HG02571 (cell line): Measurements from ENCODE around the gene APPBP2.
"Not testable (repeated sequence)": the region's sequence is repeated elsewhere in the genome, so short reads cannot be mapped to it uniquely, and the experiment has no call there.

Experiments
- ATAC-seq: cut with Tn5 transposase; IDR thresholded peaks from one replicate; pipeline ENCODE4 v1.9.1; 2021; ENCODE audit warnings: mild to moderate bottlenecking, moderate library complexity; ENCODE audit not compliant: unreplicated experiment

APPBP2 gene

DNA sequence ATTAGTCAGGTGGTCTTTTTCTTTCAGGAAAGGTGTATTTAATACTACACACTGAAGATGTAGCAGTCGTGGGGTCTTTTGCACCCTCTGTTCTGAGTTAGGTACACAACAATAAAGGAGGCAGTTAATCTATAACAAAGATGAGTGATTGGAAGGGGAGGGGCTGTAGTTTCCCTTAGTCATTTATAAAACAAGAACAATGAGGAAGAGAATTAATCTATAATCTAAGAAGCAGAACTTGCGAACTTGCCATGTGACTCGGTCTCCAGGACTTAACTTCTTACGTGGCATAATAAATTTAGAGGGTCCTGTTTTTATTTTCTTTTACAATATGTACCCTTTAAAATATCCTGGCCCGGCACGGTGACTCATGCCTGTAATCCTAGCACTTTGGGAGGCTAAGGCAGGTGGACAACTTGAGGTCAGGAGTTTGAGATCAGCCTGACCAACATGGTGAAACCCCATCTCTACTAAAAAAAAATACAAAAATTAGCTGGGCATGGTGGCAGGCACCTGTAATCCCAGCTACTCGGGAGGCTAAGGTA is 8.6 kb upstream of the APPBP2 start:
- ATAC-seq = no peak

DNA sequence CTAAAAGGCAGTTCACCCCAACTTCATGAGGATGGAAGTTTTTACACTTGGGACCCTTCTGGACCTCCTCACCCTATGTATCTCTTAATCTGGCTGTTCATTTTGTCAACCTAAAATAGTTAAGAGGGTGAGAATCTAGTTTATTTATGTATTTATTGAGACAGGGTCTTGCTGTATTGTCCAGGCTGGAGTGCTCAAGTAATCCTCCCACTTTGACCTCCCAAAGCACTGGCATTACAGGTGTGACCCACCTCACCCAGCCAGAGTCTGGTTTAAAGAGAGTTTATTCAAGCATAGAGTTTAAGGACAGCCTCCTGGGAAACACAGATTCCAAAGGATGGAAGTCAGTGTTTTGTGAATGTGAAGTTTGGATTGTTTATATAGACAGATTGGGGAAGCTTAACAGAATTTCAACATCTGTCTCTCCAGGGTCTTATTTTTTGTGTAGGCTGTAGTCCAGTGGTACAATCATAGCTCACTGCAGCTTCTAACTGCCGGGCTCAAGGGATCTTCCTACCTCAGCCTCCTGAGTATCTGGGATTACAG is 8.0 kb upstream of the APPBP2 start:
- ATAC-seq = no peak

GRCh38 chr17:60529806-60530205 is 3.8 kb upstream of the APPBP2 start:
- no peak for ATAC-seq

DNA sequence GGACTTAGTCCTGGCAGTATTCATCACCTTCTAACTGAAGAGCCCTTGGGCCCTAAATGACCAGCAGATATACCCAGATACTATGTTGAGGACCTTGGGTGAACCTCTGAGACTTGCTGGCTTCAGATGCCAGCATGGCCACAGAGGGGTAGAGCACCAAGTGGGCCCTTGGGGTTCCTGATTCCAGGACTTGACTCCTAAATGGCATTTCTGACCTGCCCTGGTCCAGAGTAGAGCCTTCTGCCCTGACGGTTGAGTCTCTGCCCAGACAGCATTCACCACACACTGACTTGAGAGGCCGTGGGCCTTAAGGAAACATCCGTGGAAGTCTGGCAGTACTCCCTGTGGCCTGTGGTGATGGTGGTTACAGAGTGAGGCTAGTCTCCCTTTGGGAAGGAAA is 2.8 kb upstream of the APPBP2 start:
- no peak for ATAC-seq

DNA sequence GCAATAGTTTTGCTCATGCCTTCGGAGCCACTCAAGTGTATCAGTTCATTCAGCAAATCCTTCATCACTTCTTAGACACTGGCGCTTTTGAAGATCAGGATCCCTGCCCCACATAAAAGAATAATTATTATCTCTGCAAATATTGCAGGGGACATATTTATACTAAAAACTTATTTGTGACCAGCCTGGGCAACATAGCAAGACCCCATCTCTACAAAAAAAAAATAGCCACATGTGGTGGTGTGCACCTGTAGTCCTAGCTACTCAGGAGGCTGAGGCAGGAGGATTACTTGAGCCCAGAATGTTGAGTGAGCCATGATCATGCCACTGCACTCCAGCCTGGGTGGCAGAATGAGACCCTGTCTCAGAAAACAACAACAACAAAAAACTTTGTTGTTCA is 1.7 kb upstream of the APPBP2 start:
- no peak for ATAC-seq

- no peak for ATAC-seq
Observed at GRCh38 chr17:60526726-60527125, 684 bp upstream of the APPBP2 start.

- peak; percentile 10 for ATAC-seq
Observed at GRCh38 chr17:60525328-60525684, 736 bp downstream of the APPBP2 start.

- no peak for ATAC-seq
Observed at GRCh38 chr17:60524463-60525327, 1.3 kb downstream of the APPBP2 start.

GRCh38 chr17:60523822-60524221 is 2.2 kb downstream of the APPBP2 start:
- ATAC-seq = no peak

- ATAC-seq = no peak
Observed at GRCh38 chr17:60522889-60523626, 3.0 kb downstream of the APPBP2 start.

DNA sequence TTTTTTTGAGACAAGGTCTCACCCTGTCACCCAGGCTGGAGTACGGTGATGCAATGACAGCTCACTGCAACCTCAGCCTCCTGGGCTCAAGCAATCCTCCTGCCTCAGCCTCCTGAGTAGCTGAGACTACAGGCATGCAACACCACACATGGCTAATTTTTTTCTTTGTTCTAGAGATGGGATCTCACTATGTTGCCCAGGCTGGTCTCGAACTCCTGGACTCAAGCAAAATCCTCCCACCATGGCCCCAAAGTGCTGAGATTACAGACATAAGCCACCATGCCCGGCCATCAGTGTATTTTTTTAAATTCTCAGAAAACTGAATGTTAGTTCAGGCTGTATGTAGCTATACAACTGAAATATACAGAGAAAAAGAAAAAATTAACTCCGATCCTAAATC is 6.2 kb downstream of the APPBP2 start:
- no peak for ATAC-seq

DNA sequence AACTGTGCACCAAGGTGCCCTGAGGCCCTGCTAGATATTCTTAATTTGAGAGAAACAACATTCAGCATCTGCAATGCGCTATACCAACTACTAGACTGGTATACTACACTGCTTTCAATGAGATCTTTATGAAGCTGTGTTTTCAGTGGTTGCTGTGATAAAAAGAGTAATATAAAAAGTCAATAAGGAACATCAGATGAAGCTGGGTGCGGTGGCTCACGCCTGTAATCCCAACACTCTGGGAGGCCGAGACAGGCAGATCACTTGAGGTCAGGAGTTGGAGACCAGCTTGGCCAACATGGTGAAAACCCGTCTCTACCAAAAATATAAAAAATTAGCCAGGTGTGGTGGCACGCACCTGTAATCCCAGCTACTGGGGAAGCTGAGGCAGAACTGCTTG is 10.4 kb downstream of the APPBP2 start:
- not testable (repeated sequence) for ATAC-seq

DNA sequence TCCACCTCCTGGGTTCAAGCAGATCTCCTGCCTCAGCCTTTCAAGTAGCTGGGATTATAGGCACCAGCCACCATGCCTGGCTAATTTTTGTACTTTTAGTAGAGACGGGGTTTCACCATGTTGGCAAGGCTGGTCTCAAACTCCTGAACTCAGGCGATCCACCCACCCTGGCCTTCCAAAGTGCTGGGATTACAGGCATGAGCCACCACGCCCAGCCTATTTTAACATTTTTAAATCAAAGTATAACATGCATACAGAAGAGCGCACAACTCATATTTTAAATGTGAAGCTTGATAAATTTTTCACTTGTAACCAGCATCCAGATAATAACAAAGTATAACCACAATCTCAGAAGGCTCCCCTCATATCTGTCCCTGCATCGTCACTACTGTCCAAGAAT is 10.8 kb downstream of the APPBP2 start:
- ATAC-seq = not testable (repeated sequence)

DNA sequence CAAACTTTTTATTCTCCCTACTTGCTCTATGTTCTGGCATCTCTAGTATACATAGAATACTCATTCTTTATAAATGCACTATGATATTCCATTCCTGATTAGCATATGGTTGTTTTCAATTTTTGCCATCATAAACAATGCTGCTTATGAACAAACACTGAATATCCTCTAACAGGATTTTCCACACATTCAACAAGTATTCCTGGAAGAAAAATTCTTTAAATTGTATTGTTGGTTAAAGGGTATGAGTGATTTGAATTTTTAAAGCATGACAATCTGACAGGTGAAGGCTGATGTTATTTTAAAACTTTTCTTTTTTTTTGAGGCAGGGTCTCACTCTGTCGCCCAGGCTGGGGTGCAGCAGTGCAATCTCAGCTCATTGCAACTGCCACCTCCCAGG is 11.5 kb downstream of the APPBP2 start:
- no peak for ATAC-seq

GRCh38 chr17:60514053-60514452 is 12.0 kb downstream of the APPBP2 start:
- no peak for ATAC-seq

DNA sequence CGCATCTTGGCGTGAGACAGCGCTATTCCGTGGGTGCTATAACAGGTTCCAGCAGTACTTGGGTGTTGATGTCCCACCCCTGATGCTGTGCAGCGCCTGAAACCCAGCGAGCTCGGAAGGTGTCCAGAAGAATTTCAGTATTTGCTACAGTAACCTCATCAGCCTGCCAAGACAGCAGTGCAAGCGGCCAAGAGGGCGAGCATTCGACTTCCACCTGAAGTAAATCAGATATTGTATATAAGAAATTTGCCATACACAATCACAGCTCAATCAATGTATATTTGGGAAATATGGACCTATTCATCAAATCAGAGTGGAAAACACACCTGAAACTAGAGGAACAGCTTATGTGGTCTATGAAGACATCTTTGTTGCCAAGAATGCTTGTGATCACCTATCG is 13.0 kb downstream of the APPBP2 start:
- no peak for ATAC-seq

DNA sequence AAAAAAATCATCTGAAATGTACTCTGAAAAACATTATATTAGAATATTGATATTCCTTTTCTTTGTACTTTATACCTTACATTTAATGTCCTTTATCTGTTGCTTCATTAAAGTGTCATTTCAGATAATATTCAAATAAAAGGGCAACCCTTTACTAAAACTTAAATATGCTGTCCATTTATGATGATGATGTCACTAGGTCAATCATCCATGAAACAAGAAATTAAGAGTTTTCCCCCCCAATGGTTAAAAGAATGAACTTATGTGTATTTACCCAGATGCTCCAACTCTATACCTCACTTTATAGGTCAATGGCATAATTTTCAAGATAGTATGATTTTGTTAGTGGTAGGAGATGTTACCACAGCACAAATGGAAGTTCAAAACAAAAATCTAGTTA is 15.3 kb downstream of the APPBP2 start:
- no peak for ATAC-seq

GRCh38 chr17:60510031-60510430 is 16.0 kb downstream of the APPBP2 start:
- no peak for ATAC-seq

DNA sequence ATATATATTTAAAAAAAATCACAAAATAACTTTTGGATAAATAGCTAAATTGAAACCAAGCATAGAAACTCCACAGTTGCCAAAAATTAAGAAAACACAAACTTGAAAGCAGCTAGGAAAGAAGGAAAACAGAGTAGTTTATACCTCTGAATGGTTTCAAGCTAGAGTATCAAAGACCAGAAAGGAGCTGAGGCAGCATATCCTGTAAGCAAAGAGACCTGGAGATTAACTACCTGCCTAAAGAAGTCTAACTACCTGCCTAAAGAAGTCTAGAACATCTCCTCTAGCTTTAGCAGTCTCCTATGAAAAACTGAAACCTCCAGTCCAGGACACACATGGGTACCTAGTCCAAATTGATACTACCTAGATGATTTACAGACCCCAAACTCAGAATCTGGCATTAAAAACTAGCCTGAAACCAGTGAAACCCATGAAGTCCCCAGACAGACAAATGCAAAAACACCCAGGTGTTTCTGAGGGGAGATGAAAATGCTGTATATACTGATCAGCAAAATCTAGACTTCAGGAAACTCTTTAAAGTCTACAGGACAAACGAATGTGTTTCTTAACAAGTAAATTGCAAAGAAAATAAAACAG is 17.6 kb downstream of the APPBP2 start:
- ATAC-seq = no peak

- no peak for ATAC-seq
Observed at GRCh38 chr17:60506312-60506711, 19.7 kb downstream of the APPBP2 start.

DNA sequence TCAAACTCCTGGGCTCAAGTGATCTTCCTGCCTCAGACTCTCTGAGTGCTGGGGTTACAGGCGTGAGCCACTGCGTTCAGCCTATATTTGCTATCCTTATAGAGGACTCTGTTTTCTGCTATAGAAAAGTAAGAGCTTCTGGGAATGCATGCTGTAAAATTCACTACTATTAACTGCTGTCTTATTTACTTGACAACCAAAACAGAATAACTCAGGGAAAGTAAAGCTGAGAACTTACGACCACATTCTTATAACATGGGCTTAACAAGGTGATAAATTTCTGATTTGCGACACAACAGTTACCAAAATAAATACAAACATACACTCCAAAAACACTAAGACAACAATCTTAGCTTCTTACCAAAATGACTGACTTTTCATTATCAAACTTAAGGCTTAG is 23.9 kb downstream of the APPBP2 start:
- ATAC-seq = no peak
